Lung (tissue), 12 donors: ENCODE data around the gene MN1. TPM values are rescaled to one million over a fixed set of nuclear protein-coding genes. Genes with fewer than 3 reads are reported as not detected.

Experiments used
- ATAC-seq: fragments of 200-7000 bp; cut with Tn5 transposase; one replicate; pipeline ENCODE4 v1.9.1; 2020; ENCODE audit warnings: moderate number of reproducible peaks; ENCODE audit not compliant: insufficient read depth, low FRiP score
- DNase-seq, 3 donors: peaks; one replicate each; pipeline ENCODE4 v3.0.0-alpha.2; 2013 to 2017
- H3K27ac ChIP-seq, 2 donors: one replicate each; pipeline ENCODE4 v1.5.1; 2013; ENCODE audit warnings: mild to moderate bottlenecking in 2 of 2, moderate library complexity in 2 of 2, control low read depth in 1 of 2, inconsistent platforms in 1 of 2, low read depth in 1 of 2, low read length in 1 of 2
- H3K27me3 ChIP-seq, 3 donors: one replicate each; pipeline ENCODE4 v1.5.1; 2013; ENCODE audit warnings: low read length in 2 of 3; ENCODE audit not compliant: control insufficient read depth in 3 of 3, insufficient read depth in 3 of 3
- H3K36me3 ChIP-seq, 4 donors: one replicate each; pipeline ENCODE4 v1.5.1; 2013; ENCODE audit warnings: low read length in 4 of 4, mild to moderate bottlenecking in 1 of 4, moderate library complexity in 1 of 4; ENCODE audit not compliant: control insufficient read depth in 4 of 4, insufficient read depth in 4 of 4
- H3K4me1 ChIP-seq, 5 donors: one replicate each; pipeline ENCODE4 v1.5.1; 2013; ENCODE audit warnings: low read length in 5 of 5, mild to moderate bottlenecking in 2 of 5, moderate library complexity in 1 of 5; ENCODE audit not compliant: control insufficient read depth in 5 of 5, insufficient read depth in 5 of 5
- H3K4me3 ChIP-seq: one replicate; pipeline ENCODE4 v1.5.1; 2013; ENCODE audit warnings: mild to moderate bottlenecking, control low read depth, moderate library complexity
- H3K9ac ChIP-seq, 2 donors: one replicate each; pipeline ENCODE4 v1.5.1; 2013; ENCODE audit warnings: low read length in 2 of 2, control low read depth in 1 of 2; ENCODE audit not compliant: insufficient read depth in 1 of 2
- H3K9me3 ChIP-seq, 4 donors: one replicate each; pipeline ENCODE4 v1.5.1; 2013; ENCODE audit warnings: low read length in 3 of 4, mild to moderate bottlenecking in 1 of 4, moderate library complexity in 1 of 4; ENCODE audit not compliant: control insufficient read depth in 4 of 4, insufficient read depth in 3 of 4
- CTCF ChIP-seq: IDR thresholded peaks from 2 replicates; pipeline ENCODE4 v1.5.1; 2012; ENCODE audit warnings: mild to moderate bottlenecking; ENCODE audit errors: control extremely low read depth, extremely low read depth
- WGBS, 2 donors: extraction: QIAGEN DNeasy Blood & Tissue Kit; methylation state at CpG; one replicate each; pipeline ENCODE4 v1.1.7; 2013; 5-methylcytosine and 5-hydroxymethylcytosine counted together
- polyA plus RNA-seq, 2 donors: library from polyadenylated mRNA; stranded (reverse); fragments of 200-250 nt; gene quantifications; one replicate each; pipeline ENCODE4 v1.2.1, GENCODE V29; 2013
- total RNA-seq, 2 donors: library from RNA; depleted of rRNA in 1 of 2; stranded (reverse); fragments of >200 nt in 1 of 2; gene quantifications; one replicate each; pipeline ENCODE4 v1.2.1, GENCODE V29; 2014 to 2021
- donor health status: control.
- donor health status: control.
- donor health status: Bipolar disorder and iron deficiency.
- donor health status: healthy.
- donor health status: DM: yes; HTN: yes; CAD: no.

MN1 gene
- total and polyA plus RNA-seq, 4 donors: 2.4 to 6.5 (median 3.6) TPM

GRCh38 chr22:27793576-27793975 lies 8.0 kb downstream of the MN1 start:
- Histone ChIP-seq H3K27me3 (peaks cover 0 to 42% (median 27%) of the 10 kb centered on the region in 3 donors), H3K9me3 (no peaks in the 10 kb centered on the region), H3K4me3 (no peak overlapping the region), H3K27ac (no peak overlapping the region), H3K4me1 (peaks cover 0 to 8% (median 0%) of the 10 kb centered on the region in 5 donors), H3K36me3 (peaks cover 0 to 2% (median 0%) of the 10 kb centered on the region in 4 donors), H3K9ac (no peak overlapping the region)
- no peak for TF ChIP-seq CTCF
- ATAC-seq (no peak), DNase-seq (no peak)
- 80 to 89% methylated on average over 12 of the region's 12 CpGs for WGBS, 2 donors

GRCh38 chr22:27792452-27793161 lies 8.9 kb downstream of the MN1 start:
- Histone ChIP-seq H3K36me3 (peaks cover 0 to 2% (median 0%) of the 10 kb centered on the region in 4 donors), H3K27ac (no peak overlapping the region), H3K4me1 (peaks cover 0 to 8% (median 0%) of the 10 kb centered on the region in 5 donors), H3K4me3 (no peak overlapping the region), H3K9me3 (no peaks in the 10 kb centered on the region), H3K9ac (no peak overlapping the region), H3K27me3 (peaks cover 0 to 41% (median 27%) of the 10 kb centered on the region in 3 donors)
- ATAC-seq (no peak), DNase-seq (no peak)
- WGBS, 2 donors: 84 to 94% methylated on average over 8 of the region's 8 CpGs
- TF ChIP-seq CTCF: no peak

GRCh38 chr22:27791859-27792241 lies 9.7 kb downstream of the MN1 start:
- H3K9ac ChIP-seq: no peak overlapping the region
- H3K4me1 ChIP-seq: peaks cover 0 to 8% (median 0%) of the 10 kb centered on the region in 5 donors
- WGBS, 2 donors: 73 to 74% methylated on average over 3 of the region's 3 CpGs
- peaks cover 0 to 35% (median 23%) of the 10 kb centered on the region in 3 donors for H3K27me3 ChIP-seq
- H3K27ac ChIP-seq: no peak overlapping the region
- no peaks in the 10 kb centered on the region for H3K9me3 ChIP-seq
- ATAC-seq: no peak
- H3K36me3 ChIP-seq: peaks cover 0 to 1% (median 0%) of the 10 kb centered on the region in 4 donors
- TF ChIP-seq CTCF: no peak
- H3K4me3 ChIP-seq: no peak overlapping the region
- no peak for DNase-seq
